DMS114 treated with DMSO at 0.1 percent for 48 hours (cell line): ENCODE data around the gene OTUD3.

Experiments used
- DNase-seq: peaks from one replicate; lab custom pipeline; 2025; ENCODE audit not compliant: unreplicated experiment; lab: John Stamatoyannopoulos, UW

OTUD3 gene

GRCh38 chr1:19946331-19946751, 64.1 kb downstream of the OTUD3 start:
- DNase-seq = no peak

GRCh38 chr1:19946971-19947370, 64.8 kb downstream of the OTUD3 start:
- no peak for DNase-seq

- DNase-seq = no peak
Measured at GRCh38 chr1:19949016-19949415, 66.8 kb downstream of the OTUD3 start.

- no peak for DNase-seq
Measured at GRCh38 chr1:19954059-19954458, 71.9 kb downstream of the OTUD3 start.

- no peak for DNase-seq
Measured at GRCh38 chr1:19955534-19956170, 73.5 kb downstream of the OTUD3 start.

- no peak for DNase-seq
Measured at GRCh38 chr1:19957779-19958178, 75.6 kb downstream of the OTUD3 start.

- no peak for DNase-seq
Measured at GRCh38 chr1:19960591-19960990, 78.4 kb downstream of the OTUD3 start.
